OCI-LY7 (cell line): ENCODE measurements around the gene FHIP1A.

Experiments used
- EZH2phosphoT487 ChIP-seq: fragments of 200-600 bp; sonication (generic); IDR thresholded peaks from 2 replicates; pipeline ENCODE4 v1.6.1; 2018; ENCODE audit warnings: low read depth, borderline replicate concordance, mild to moderate bottlenecking, mixed run types, antibody characterized with exemption, low read length, moderate library complexity, mixed read lengths
- TF ChIP-seq, protein P1 (sequence below): fragments of 200-600 bp; sonication (generic); conservative IDR thresholded peaks from 2 replicates; pipeline ENCODE4 v1.5.1; 2014; ENCODE audit warnings: mild to moderate bottlenecking, antibody characterized with exemption, low read length, moderate library complexity, mixed read lengths

GRCh38 chr4:151439320-151439719, 30.3 kb downstream of the FHIP1A start:
- no peak for TF ChIP-seq EZH2phosphoT487
- TF ChIP-seq, protein P1, sequence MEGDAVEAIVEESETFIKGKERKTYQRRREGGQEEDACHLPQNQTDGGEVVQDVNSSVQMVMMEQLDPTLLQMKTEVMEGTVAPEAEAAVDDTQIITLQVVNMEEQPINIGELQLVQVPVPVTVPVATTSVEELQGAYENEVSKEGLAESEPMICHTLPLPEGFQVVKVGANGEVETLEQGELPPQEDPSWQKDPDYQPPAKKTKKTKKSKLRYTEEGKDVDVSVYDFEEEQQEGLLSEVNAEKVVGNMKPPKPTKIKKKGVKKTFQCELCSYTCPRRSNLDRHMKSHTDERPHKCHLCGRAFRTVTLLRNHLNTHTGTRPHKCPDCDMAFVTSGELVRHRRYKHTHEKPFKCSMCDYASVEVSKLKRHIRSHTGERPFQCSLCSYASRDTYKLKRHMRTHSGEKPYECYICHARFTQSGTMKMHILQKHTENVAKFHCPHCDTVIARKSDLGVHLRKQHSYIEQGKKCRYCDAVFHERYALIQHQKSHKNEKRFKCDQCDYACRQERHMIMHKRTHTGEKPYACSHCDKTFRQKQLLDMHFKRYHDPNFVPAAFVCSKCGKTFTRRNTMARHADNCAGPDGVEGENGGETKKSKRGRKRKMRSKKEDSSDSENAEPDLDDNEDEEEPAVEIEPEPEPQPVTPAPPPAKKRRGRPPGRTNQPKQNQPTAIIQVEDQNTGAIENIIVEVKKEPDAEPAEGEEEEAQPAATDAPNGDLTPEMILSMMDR = no peak
